Muscle layer of colon (tissue), 2 donors: ENCODE results near the gene SLC9A7.

Experiments used
- H3K27ac ChIP-seq: one replicate; pipeline ENCODE4 v1.7.0; 2013; ENCODE audit warnings: low read depth, mild to moderate bottlenecking, low read length, moderate library complexity
- H3K27me3 ChIP-seq, 2 donors: one replicate each; pipeline ENCODE4 v1.7.0; 2013; ENCODE audit warnings: low read length in 2 of 2, mild to moderate bottlenecking in 2 of 2; ENCODE audit not compliant: insufficient read depth in 2 of 2, control insufficient read depth in 1 of 2
- H3K36me3 ChIP-seq: one replicate; pipeline ENCODE4 v1.7.0; 2013; ENCODE audit warnings: mild to moderate bottlenecking, low read length; ENCODE audit not compliant: insufficient read depth
- H3K4me1 ChIP-seq: one replicate; pipeline ENCODE4 v1.7.0; 2013; ENCODE audit warnings: mild to moderate bottlenecking, low read length; ENCODE audit not compliant: insufficient read depth
- H3K4me3 ChIP-seq, 2 donors: one replicate each; pipeline ENCODE4 v1.7.0; 2013; ENCODE audit warnings: low read length in 2 of 2, low read depth in 1 of 2, mild to moderate bottlenecking in 1 of 2, moderate library complexity in 1 of 2
- H3K9ac ChIP-seq: one replicate; pipeline ENCODE4 v1.7.0; 2013; ENCODE audit warnings: low read length
- H3K9me3 ChIP-seq: one replicate; pipeline ENCODE4 v1.7.0; 2013; ENCODE audit warnings: mild to moderate bottlenecking, low read length
- donor health status: abdominal sarcoma.
- donor health status: Adenocarcinoma of cecum.

The SLC9A7 gene

DNA sequence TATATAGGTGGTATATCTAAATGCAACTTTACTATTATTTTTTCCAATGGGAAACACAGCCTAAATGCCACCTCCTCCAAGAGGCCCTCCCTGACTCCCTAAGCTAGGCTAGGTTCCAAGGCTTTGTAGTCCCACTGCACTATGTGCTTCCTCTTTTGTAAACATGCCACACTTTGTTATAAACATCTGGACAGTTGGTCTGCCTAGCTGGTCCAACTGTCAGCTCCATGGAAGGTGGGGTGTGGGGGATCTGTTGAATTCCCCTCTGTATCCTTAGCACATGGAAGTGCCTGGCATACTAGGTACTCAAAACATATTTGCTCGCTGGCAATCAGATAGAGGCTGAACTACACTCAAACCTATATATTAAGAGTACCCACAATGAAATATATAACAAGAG, 63.4 kb downstream of the SLC9A7 start:
- H3K4me1 ChIP-seq = no peaks in the 10 kb centered on the region
- peaks cover 0 to 6% of the 10 kb centered on the region in 2 donors for H3K27me3 ChIP-seq
- H3K9me3 ChIP-seq = no peaks in the 10 kb centered on the region
- H3K27ac ChIP-seq = no peak overlapping the region
- no peak overlapping the region for H3K4me3 ChIP-seq
- H3K9ac ChIP-seq = no peak overlapping the region
- H3K36me3 ChIP-seq = no peaks in the 10 kb centered on the region

DNA sequence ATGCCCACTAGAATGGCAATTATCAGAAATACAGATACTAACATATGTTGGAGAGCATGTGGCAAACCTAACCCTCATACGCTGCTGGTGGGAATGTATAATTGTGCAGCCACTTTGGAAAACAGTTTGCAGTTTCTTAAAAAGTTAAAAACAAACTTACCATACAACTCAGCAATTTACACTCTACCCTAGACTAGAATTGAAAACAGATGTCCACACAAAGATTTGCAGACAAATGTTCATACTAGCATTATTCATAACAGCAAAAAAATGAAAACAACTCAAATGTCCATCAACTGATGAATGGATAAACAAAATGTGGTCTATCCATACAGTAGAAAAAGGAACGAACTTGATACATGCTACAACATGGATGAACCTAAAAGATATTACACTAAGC, 64.4 kb downstream of the SLC9A7 start:
- Histone ChIP-seq H3K4me1 (no peaks in the 10 kb centered on the region), H3K4me3 (no peak overlapping the region), H3K9me3 (no peaks in the 10 kb centered on the region), H3K27me3 (peaks cover 0 to 6% of the 10 kb centered on the region in 2 donors), H3K27ac (no peak overlapping the region), H3K36me3 (no peaks in the 10 kb centered on the region), H3K9ac (no peak overlapping the region)

DNA sequence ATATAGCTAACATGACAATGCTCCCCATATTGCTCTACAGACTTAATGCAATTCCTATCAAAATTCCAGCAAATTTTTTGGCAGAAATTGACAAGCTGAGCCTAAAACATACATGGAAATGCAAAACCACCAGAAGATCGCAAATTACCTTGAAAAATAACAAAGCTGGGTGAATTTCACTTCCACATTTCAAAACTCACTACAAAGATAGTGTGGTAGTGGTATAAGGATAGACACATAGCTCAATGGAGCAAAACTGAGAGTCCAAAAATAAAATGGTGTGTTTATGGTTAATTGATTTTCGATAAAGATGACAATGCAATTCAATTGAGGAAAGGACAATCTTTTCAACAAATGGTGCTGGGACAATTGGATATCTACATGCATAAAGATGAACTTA, 65.8 kb downstream of the SLC9A7 start:
- H3K9ac ChIP-seq = no peak overlapping the region
- peaks cover 0 to 6% of the 10 kb centered on the region in 2 donors for H3K27me3 ChIP-seq
- no peaks in the 10 kb centered on the region for H3K4me1 ChIP-seq
- H3K9me3 ChIP-seq = no peaks in the 10 kb centered on the region
- no peaks in the 10 kb centered on the region for H3K36me3 ChIP-seq
- H3K27ac ChIP-seq = no peak overlapping the region
- no peak overlapping the region for H3K4me3 ChIP-seq

DNA sequence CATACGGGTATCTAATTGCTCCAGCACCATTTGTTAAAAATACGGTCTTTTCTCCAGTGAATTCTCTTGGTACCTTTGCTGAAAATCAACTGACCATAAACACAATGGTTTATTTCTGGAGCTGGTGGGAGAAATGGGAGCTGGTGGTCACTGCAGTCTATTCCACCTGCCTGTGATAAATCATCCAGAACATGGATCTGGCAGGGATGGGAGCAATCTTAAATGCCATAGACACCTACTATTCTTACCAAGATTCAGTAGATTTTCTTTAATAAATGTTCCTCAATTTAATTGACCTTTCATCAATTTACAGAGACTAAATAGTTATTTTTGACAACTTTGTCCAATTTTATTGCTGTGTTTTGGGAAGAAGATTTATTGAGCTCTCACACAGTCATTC, 68.1 kb downstream of the SLC9A7 start:
- H3K27me3 ChIP-seq = peaks cover 0 to 6% of the 10 kb centered on the region in 2 donors

DNA sequence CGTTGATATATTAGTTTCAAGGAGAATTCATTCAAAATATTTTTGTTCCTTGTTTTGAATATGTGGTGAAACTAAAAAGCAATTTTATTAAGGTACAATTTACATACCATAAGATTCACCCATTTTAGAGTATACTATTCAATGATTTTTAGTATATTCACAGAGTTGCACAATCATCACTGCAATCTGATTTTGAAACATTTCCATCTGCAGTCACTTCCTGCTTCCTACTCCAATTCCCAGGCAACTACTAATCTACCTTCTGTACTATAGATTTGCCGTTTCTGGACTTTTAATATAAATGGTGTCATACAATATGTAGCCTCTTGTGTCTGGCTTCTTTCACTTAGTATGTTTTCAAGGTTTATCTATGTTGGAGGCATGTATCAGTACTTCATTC, 71.3 kb downstream of the SLC9A7 start:
- Histone ChIP-seq H3K4me1 (no peaks in the 10 kb centered on the region), H3K9ac (no peak overlapping the region), H3K9me3 (no peaks in the 10 kb centered on the region), H3K4me3 (no peak overlapping the region), H3K27ac (no peak overlapping the region), H3K27me3 (peaks cover 0 to 4% of the 10 kb centered on the region in 2 donors), H3K36me3 (no peaks in the 10 kb centered on the region)

More for the DNA sequence above, 68.1 kb downstream of the SLC9A7 start:
- no peaks in the 10 kb centered on the region for H3K9me3 ChIP-seq
- no peak overlapping the region for H3K9ac ChIP-seq
- no peak overlapping the region for H3K27ac ChIP-seq
- H3K36me3 ChIP-seq = no peaks in the 10 kb centered on the region
- H3K4me3 ChIP-seq = no peak overlapping the region
- H3K4me1 ChIP-seq = no peaks in the 10 kb centered on the region

DNA sequence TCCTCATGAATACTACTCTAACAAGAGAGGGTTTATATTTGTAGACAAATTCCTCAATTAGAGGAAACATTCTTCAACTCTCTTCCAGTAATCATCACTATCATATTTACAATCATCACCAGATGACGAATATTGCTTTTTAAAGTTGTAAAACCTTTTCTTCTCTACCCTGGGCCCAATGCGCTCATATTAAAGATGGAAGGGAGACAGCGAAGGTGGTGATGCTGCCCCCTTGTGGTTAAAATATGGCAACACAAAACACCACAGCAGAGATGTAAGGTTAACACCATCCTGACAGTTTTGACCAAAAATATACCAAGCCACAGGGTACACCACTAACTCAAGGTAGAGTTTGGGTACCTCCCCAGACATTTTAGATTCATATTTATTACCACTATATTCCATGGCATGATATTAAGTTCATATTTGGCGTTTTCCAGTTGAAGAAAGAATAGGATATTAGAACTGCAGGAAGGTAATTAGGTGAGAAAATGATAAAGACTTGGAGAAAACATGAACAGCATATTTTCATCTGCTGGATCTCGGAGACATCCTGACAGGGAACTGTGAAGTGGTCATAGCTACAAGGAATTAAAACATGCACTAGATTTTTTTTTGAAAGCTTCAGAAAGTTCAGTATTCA, 72.8 kb downstream of the SLC9A7 start:
- H3K9ac ChIP-seq = no peak overlapping the region
- no peak overlapping the region for H3K4me3 ChIP-seq
- H3K36me3 ChIP-seq = no peaks in the 10 kb centered on the region
- no peaks in the 10 kb centered on the region for H3K9me3 ChIP-seq
- H3K27me3 ChIP-seq = no peaks in the 10 kb centered on the region
- no peak overlapping the region for H3K27ac ChIP-seq
- H3K4me1 ChIP-seq = no peaks in the 10 kb centered on the region

DNA sequence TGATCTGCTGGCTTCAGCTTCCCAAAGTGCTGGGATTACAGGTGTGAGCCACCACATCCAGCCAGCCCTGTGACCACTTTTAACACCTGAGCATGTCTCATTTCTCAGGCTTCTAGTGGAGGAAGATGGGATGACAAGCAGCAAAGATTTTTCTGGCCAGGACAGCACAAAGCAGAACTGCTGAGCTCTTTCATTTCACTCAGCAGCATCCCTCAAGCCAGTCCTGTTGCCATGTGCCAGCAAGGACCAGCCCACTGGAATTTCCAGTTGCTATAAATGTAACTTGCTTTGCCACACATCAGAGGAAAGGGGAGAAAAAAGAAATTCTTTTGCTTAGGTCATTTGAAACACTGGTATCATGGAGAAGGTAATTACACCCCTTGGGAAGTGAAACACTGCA, 75.9 kb downstream of the SLC9A7 start:
- Histone ChIP-seq H3K27ac (no peak overlapping the region), H3K4me3 (no peak overlapping the region), H3K4me1 (no peaks in the 10 kb centered on the region)

DNA sequence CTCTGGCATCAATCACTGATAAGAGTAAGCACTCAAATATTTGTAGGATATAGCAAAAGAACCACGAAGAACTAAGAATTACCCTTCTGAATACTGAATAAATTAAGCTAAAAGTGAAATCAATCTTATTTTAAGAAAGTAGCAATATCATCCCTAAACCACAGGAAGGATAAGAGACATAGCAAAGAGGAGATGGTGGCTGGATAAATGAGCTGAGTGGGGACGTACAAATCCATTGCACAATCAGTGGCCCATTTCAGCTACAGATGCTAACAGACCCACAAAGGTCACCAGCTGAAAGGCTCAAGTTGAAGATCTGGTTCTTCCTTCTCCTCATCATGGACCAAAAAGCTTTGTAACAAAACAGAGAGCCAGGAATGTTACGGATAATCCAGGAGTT, 77.1 kb downstream of the SLC9A7 start:
- Histone ChIP-seq H3K9ac (no peak overlapping the region), H3K9me3 (no peaks in the 10 kb centered on the region), H3K27ac (no peak overlapping the region), H3K4me1 (no peaks in the 10 kb centered on the region), H3K27me3 (no peaks in the 10 kb centered on the region), H3K36me3 (no peaks in the 10 kb centered on the region), H3K4me3 (no peak overlapping the region)

More for the DNA sequence above, 75.9 kb downstream of the SLC9A7 start:
- Histone ChIP-seq H3K36me3 (no peaks in the 10 kb centered on the region), H3K9ac (no peak overlapping the region), H3K9me3 (no peaks in the 10 kb centered on the region), H3K27me3 (no peaks in the 10 kb centered on the region)

DNA sequence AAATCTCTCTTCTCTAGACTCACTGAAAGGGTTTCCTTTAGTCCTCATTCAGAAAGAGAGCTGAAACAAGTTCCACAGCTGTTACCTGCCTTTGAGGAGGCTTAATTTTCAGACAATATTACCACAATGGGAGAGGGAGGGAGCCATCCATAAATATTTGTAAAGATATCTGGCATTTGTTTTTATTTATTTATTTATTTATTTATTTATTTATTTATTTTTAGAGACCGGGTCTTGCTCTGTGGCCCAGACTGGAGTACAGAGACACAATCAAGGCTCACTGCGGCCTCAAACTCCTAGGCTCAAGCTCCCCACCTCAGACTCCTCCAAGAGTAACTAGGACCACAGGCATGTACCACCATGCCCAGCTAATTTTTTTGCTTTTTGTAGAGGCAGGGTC, 80.7 kb downstream of the SLC9A7 start:
- Histone ChIP-seq H3K36me3 (no peaks in the 10 kb centered on the region), H3K4me3 (no peak overlapping the region), H3K27me3 (no peaks in the 10 kb centered on the region)

DNA sequence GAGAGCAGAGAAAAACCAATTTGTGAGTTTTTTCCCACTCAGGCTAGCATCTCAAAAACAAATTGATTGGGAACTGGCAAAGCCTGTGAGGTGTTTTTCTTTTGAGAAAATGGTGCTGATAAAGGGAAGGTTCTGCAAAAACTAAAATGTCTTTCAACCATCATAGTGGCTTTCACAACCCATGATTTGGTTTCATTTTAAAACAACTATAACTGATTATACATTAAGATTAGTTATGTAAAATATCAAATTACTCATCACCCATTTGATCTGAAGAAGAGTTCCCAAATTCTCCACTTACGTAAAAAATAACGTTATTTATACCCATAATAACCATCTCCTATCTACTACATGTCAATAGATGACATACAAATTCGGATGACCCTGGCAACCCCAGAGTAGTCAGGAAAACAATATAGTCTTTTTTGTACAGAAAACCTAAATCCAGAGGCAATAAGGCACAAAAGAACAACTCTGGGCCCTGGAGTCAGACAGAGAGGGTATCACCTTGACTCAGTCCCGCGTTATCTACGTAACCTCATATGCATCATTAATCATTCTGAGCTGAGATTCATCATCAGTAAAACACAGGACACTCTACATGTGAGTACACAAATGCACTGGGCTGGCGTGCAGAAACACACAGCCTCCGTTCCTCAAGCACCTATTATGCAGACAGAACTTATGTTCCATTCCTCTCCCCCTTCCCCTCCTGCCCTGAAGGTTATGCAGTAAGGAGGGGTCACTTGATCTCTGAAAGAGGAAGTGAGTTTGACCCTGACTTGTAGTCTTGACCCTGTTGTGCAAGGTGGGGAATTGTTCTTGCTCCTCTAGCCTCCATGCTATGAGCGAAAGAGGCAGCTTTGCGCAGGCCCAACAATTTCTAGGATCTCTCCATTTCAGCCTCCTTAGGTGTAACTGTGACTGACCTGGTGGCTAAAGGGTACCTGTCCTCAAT, 82.2 kb downstream of the SLC9A7 start:
- Histone ChIP-seq H3K36me3 (no peaks in the 10 kb centered on the region), H3K4me1 (no peaks in the 10 kb centered on the region), H3K9ac (no peak overlapping the region)

More for the DNA sequence above, 80.7 kb downstream of the SLC9A7 start:
- Histone ChIP-seq H3K4me1 (no peaks in the 10 kb centered on the region), H3K27ac (no peak overlapping the region), H3K9me3 (no peaks in the 10 kb centered on the region), H3K9ac (no peak overlapping the region)

DNA sequence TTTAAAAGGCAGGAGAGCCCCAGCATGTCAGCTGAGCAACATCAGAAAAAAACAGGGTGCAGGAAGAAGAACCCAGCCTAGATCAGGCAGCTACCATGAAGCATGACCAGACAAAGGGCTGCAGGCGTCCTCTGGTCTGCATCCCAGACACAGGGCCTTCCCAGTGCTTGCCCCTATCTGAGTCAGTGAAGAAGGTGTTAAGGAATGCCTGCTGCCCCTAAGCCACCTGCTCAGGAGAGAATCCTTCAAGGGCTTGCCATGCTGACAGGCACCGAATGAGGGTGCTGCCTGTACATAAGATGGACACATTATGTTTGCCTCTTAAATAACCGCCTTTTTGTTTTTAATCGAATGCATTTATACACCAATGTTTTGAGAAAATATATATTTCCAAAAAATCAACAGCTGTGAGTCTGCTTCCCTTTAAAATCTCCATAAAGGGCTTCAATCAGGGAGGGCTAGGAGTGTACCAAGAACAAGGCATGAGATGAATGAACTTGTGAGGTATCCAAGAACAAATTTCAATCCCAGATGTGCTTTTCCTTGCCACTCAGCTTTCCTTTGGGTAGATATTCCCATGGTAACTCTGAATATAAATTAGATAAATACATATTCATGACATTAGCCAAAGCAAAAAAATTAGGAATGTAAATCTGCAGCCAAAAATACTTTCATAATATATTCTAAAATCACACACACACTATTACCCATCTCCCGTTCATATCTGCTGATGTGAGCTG, 85.1 kb downstream of the SLC9A7 start:
- H3K9me3 ChIP-seq = no peaks in the 10 kb centered on the region
- H3K9ac ChIP-seq = no peak overlapping the region
- H3K27ac ChIP-seq = no peak overlapping the region
- no peaks in the 10 kb centered on the region for H3K36me3 ChIP-seq
- H3K4me1 ChIP-seq = no peaks in the 10 kb centered on the region
- no peak overlapping the region for H3K4me3 ChIP-seq
- H3K27me3 ChIP-seq = no peaks in the 10 kb centered on the region

More for the DNA sequence above, 82.2 kb downstream of the SLC9A7 start:
- Histone ChIP-seq H3K27me3 (no peaks in the 10 kb centered on the region), H3K4me3 (no peak overlapping the region), H3K9me3 (no peaks in the 10 kb centered on the region), H3K27ac (no peak overlapping the region)
